IPS DF 6.9 (cell line): ENCODE results near the gene ANK3.

Experiments used
- DNase-seq: peaks from one replicate; pipeline ENCODE4 v3.0.0-alpha.2; 2013; ENCODE audit warnings: low read depth, low spot score
- H3K27ac ChIP-seq: one replicate; pipeline ENCODE4 v1.5.1; 2013; ENCODE audit warnings: low read length, control low read depth
- H3K27me3 ChIP-seq: 2 replicates; pipeline ENCODE4 v1.6.1; 2013; ENCODE audit warnings: mild to moderate bottlenecking, low read length; ENCODE audit not compliant: control insufficient read depth, insufficient read depth
- H3K36me3 ChIP-seq: 2 replicates; pipeline ENCODE4 v1.6.1; 2013; ENCODE audit warnings: low read length; ENCODE audit not compliant: control insufficient read depth, insufficient read depth
- H3K4me1 ChIP-seq: 2 replicates; pipeline ENCODE4 v1.6.1; 2013; ENCODE audit warnings: low read length; ENCODE audit not compliant: control insufficient read depth, insufficient read depth
- H3K4me3 ChIP-seq: 2 replicates; pipeline ENCODE4 v1.5.1; 2013; ENCODE audit warnings: mild to moderate bottlenecking, low read length
- H3K9me3 ChIP-seq: 2 replicates; pipeline ENCODE4 v1.6.1; 2013; ENCODE audit warnings: low read length, inconsistent platforms; ENCODE audit not compliant: control insufficient read depth, insufficient read depth
- WGBS: extraction: QIAGEN DNeasy Blood & Tissue Kit; methylation state at CpG from one replicate; pipeline ENCODE4 v1.1.7; 2013; ENCODE audit warnings: mixed read lengths, missing lambda C conversion rate; ENCODE audit not compliant: insufficient read length, insufficient coverage; 5-methylcytosine and 5-hydroxymethylcytosine counted together

ANK3 gene

GRCh38 chr10:60144099-60144498 is 245.6 kb downstream of the ANK3 start:
- no peaks in the 10 kb centered on the region for H3K36me3 ChIP-seq
- no peak for DNase-seq
- WGBS: no CpG with 5 or more reads among the region's 3 CpGs
- H3K9me3 ChIP-seq: no peaks in the 10 kb centered on the region
- no peak overlapping the region for H3K27ac ChIP-seq
- no peak overlapping the region for H3K4me3 ChIP-seq
- no peaks in the 10 kb centered on the region for H3K27me3 ChIP-seq
- H3K4me1 ChIP-seq: no peaks in the 10 kb centered on the region

GRCh38 chr10:60142736-60143135 is 246.9 kb downstream of the ANK3 start:
- Histone ChIP-seq H3K36me3 (no peaks in the 10 kb centered on the region), H3K4me1 (no peaks in the 10 kb centered on the region), H3K4me3 (no peak overlapping the region), H3K27ac (no peak overlapping the region), H3K27me3 (no peaks in the 10 kb centered on the region), H3K9me3 (no peaks in the 10 kb centered on the region)
- WGBS: no CpG with 5 or more reads among the region's 1 CpG
- no peak for DNase-seq

- Histone ChIP-seq H3K27ac (no peak overlapping the region), H3K9me3 (no peaks in the 10 kb centered on the region), H3K4me1 (no peaks in the 10 kb centered on the region), H3K36me3 (no peaks in the 10 kb centered on the region), H3K4me3 (no peak overlapping the region), H3K27me3 (no peaks in the 10 kb centered on the region)
- WGBS: no CpG with 5 or more reads among the region's 7 CpGs
- no peak for DNase-seq
Measured at GRCh38 chr10:60141896-60142559, 247.6 kb downstream of the ANK3 start.

- WGBS: no CpG with 5 or more reads among the region's 12 CpGs
- DNase-seq: peak; percentile 72
Measured at GRCh38 chr10:60140651-60141632, 248.7 kb downstream of the ANK3 start.

GRCh38 chr10:60139798-60140566 is 249.7 kb downstream of the ANK3 start:
- no CpG with 5 or more reads among the region's 8 CpGs for WGBS
- Histone ChIP-seq H3K9me3 (no peaks in the 10 kb centered on the region), H3K27ac (no peak overlapping the region), H3K27me3 (no peaks in the 10 kb centered on the region), H3K4me3 (peak overlapping the region; percentile 66; the same call in 1 of the 2 replicates), H3K4me1 (no peaks in the 10 kb centered on the region), H3K36me3 (no peaks in the 10 kb centered on the region)
- DNase-seq: no peak

More at GRCh38 chr10:60140651-60141632, 248.7 kb downstream of the ANK3 start:
- H3K4me3 ChIP-seq: peak overlapping the region; percentile 66; the same call in 1 of the 2 replicates
- no peak overlapping the region for H3K27ac ChIP-seq
- H3K27me3 ChIP-seq: no peaks in the 10 kb centered on the region
- no peaks in the 10 kb centered on the region for H3K4me1 ChIP-seq
- H3K36me3 ChIP-seq: no peaks in the 10 kb centered on the region
- H3K9me3 ChIP-seq: no peaks in the 10 kb centered on the region

GRCh38 chr10:60139290-60139689 is 250.4 kb downstream of the ANK3 start:
- Histone ChIP-seq H3K4me3 (peak overlapping the region; percentile 31; the same call in 1 of the 2 replicates), H3K4me1 (no peaks in the 10 kb centered on the region), H3K27ac (no peak overlapping the region)

GRCh38 chr10:60138842-60139241 is 250.8 kb downstream of the ANK3 start:
- no peaks in the 10 kb centered on the region for H3K27me3 ChIP-seq
- no peak overlapping the region for H3K27ac ChIP-seq
- H3K4me1 ChIP-seq: no peaks in the 10 kb centered on the region
- no peak for DNase-seq
- H3K9me3 ChIP-seq: no peaks in the 10 kb centered on the region
- H3K36me3 ChIP-seq: no peaks in the 10 kb centered on the region
- no CpG with 5 or more reads among the region's 5 CpGs for WGBS
- H3K4me3 ChIP-seq: no peak overlapping the region; the same call in 1 of the 2 replicates

More at GRCh38 chr10:60139290-60139689, 250.4 kb downstream of the ANK3 start:
- Histone ChIP-seq H3K27me3 (no peaks in the 10 kb centered on the region), H3K36me3 (no peaks in the 10 kb centered on the region), H3K9me3 (no peaks in the 10 kb centered on the region)
- WGBS: no CpG with 5 or more reads among the region's 3 CpGs
- DNase-seq: no peak

- no peaks in the 10 kb centered on the region for H3K36me3 ChIP-seq
- no peaks in the 10 kb centered on the region for H3K27me3 ChIP-seq
- DNase-seq: no peak
- no peaks in the 10 kb centered on the region for H3K4me1 ChIP-seq
- H3K27ac ChIP-seq: no peak overlapping the region
- no peaks in the 10 kb centered on the region for H3K9me3 ChIP-seq
- no peak overlapping the region for H3K4me3 ChIP-seq
Measured at GRCh38 chr10:60138026-60138425, 251.6 kb downstream of the ANK3 start.

- no peak for DNase-seq
- Histone ChIP-seq H3K9me3 (no peaks in the 10 kb centered on the region), H3K4me3 (no peak overlapping the region), H3K36me3 (no peaks in the 10 kb centered on the region), H3K27ac (no peak overlapping the region), H3K27me3 (no peaks in the 10 kb centered on the region), H3K4me1 (no peaks in the 10 kb centered on the region)
- WGBS: no CpG with 5 or more reads among the region's 2 CpGs
Measured at GRCh38 chr10:60137292-60137992, 252.2 kb downstream of the ANK3 start.
